ENCODE data around the gene CACNA2D1. TPM values are rescaled to one million over a fixed set of nuclear protein-coding genes. Genes with fewer than 3 reads are reported as not detected.
A peak's percentile ranks its signal among the peaks of the same experiment; 100 is the strongest.

CACNA2D1 gene
- total RNA-seq, 4 donors from 2014 or later: 30.6 to 60.0 (median 45.7) TPM

GRCh38 chr7:82247814-82248433 lies 195.7 kb downstream of the CACNA2D1 start:
- H3K27me3 ChIP-seq: no peaks in the 10 kb centered on the region
- H3K9me3 ChIP-seq: no peaks in the 10 kb centered on the region
- no peak for DNase-seq (ENCODE audit: extremely low spot score)
- intact Hi-C loops (cut with DNase I): no loop called here
- peak; percentile 10 to 50 (median 27) for TF ChIP-seq CTCF (IDR thresholded peaks at IDR 0.05)
- TF ChIP-seq POLR2AphosphoS5 (IDR thresholded peaks at IDR 0.05): no peak
- TF ChIP-seq EP300 (IDR thresholded peaks at IDR 0.05): no peak
- TF ChIP-seq POLR2A (IDR thresholded peaks at IDR 0.05; ENCODE audit: low read depth): no peak
- no peak overlapping the region for H3K27ac ChIP-seq (replicated peaks in 1 of 4)
- no peaks in the 10 kb centered on the region for H3K36me3 ChIP-seq
- 81% methylated on average over 3 of the region's 3 CpGs for WGBS
- no peak overlapping the region for H3K4me3 ChIP-seq
- H3K4me1 ChIP-seq: peaks cover 0 to 7% (median 0%) of the 10 kb centered on the region in 4 donors

GRCh38 chr7:82244947-82245517 lies 198.5 kb downstream of the CACNA2D1 start:
- WGBS: 85% methylated on average over 3 of the region's 3 CpGs
- H3K27me3 ChIP-seq: no peaks in the 10 kb centered on the region
- H3K4me1 ChIP-seq: peaks cover 0 to 7% (median 0%) of the 10 kb centered on the region in 4 donors
- no peak overlapping the region for H3K27ac ChIP-seq (replicated peaks in 1 of 4)
- no peaks in the 10 kb centered on the region for H3K9me3 ChIP-seq
- intact Hi-C loops (cut with DNase I): no loop called here
- TF ChIP-seq CTCF (IDR thresholded peaks at IDR 0.05) (no peak), POLR2A (IDR thresholded peaks at IDR 0.05; ENCODE audit: low read depth) (no peak), POLR2AphosphoS5 (IDR thresholded peaks at IDR 0.05) (no peak), EP300 (IDR thresholded peaks at IDR 0.05) (no peak)
- no peak for DNase-seq (ENCODE audit: extremely low spot score)
- no peak overlapping the region for H3K4me3 ChIP-seq
- no peaks in the 10 kb centered on the region for H3K36me3 ChIP-seq

- no peak overlapping the region for H3K27ac ChIP-seq (replicated peaks in 1 of 4)
- no peak overlapping the region for H3K4me3 ChIP-seq
- no peaks in the 10 kb centered on the region for H3K36me3 ChIP-seq
- H3K27me3 ChIP-seq: no peaks in the 10 kb centered on the region
- H3K4me1 ChIP-seq: peaks cover 0 to 3% (median 0%) of the 10 kb centered on the region in 4 donors
- DNase-seq (ENCODE audit: extremely low spot score): no peak
- TF ChIP-seq EP300 (IDR thresholded peaks at IDR 0.05): no peak
- TF ChIP-seq CTCF (IDR thresholded peaks at IDR 0.05): no peak
- no peak for TF ChIP-seq POLR2A (IDR thresholded peaks at IDR 0.05; ENCODE audit: low read depth)
- no peak for TF ChIP-seq POLR2AphosphoS5 (IDR thresholded peaks at IDR 0.05)
- no peaks in the 10 kb centered on the region for H3K9me3 ChIP-seq
- intact Hi-C loops (cut with DNase I): no loop called here
Observed at GRCh38 chr7:82241356-82241755, 202.2 kb downstream of the CACNA2D1 start.

GRCh38 chr7:82235713-82236112 lies 207.9 kb downstream of the CACNA2D1 start:
- WGBS: 90% methylated on average over 2 of the region's 2 CpGs
- intact Hi-C loops (cut with DNase I): loop anchor here (2.0 to 10.0 kb wide), 4 partner anchors 191 to 337 kb away; no protein-coding TSS in a partner anchor
- no peak overlapping the region for H3K27ac ChIP-seq (replicated peaks in 1 of 4)
- H3K9me3 ChIP-seq: no peaks in the 10 kb centered on the region
- TF ChIP-seq POLR2A (IDR thresholded peaks at IDR 0.05; ENCODE audit: low read depth) (no peak), CTCF (IDR thresholded peaks at IDR 0.05) (no peak), POLR2AphosphoS5 (IDR thresholded peaks at IDR 0.05) (no peak), EP300 (IDR thresholded peaks at IDR 0.05) (no peak)
- peaks cover 7 to 13% (median 9%) of the 10 kb centered on the region in 4 donors for H3K4me1 ChIP-seq
- H3K4me3 ChIP-seq: no peak overlapping the region
- H3K36me3 ChIP-seq: no peaks in the 10 kb centered on the region
- no peaks in the 10 kb centered on the region for H3K27me3 ChIP-seq
- DNase-seq (ENCODE audit: extremely low spot score): no peak
